Left cardiac atrium (tissue), 4 donors: ENCODE data around the gene SGMS1. TPM values are rescaled to one million over a fixed set of nuclear protein-coding genes. Genes with fewer than 3 reads are reported as not detected.
A peak's percentile ranks its signal among the peaks of the same experiment; 100 is the strongest.
"Not testable (repeated sequence)": the region's sequence is repeated elsewhere in the genome, so short reads cannot be mapped to it uniquely, and the experiment has no call there.

Source experiments
- ATAC-seq, 2 donors: fragments of 200-7000 bp; cut with Tn5 transposase; one replicate each; pipeline ENCODE4 v1.9.1; 2020; ENCODE audit warnings: mild to moderate bottlenecking in 2 of 2, moderate library complexity in 2 of 2
- DNase-seq: peaks from one replicate; pipeline ENCODE4 v3.0.0-alpha.2; 2020
- intact Hi-C, 2 donors: fragments of 100-400 bp; cut with DNase I; formaldehyde crosslinking; loops; one replicate each; pipeline versions ENCODE4 v1.14.1 to v1.15.1; 2022 to 2023
- total RNA-seq, 2 donors: library from RNA; stranded (reverse); fragmentation: NEBNext Ultra II Directional; extraction: Animal tissue kit (Norgen Biotek cat#: 25700); gene quantifications; one replicate each; pipeline ENCODE4 v1.2.1, GENCODE V29; 2021
- donor health status: DM: no; HTN: yes; CAD: no.
- donor health status: DM: no; HTN: yes; CAD: no; lungs with severe emphysema.
- donor health status: DM: yes; HTN: yes; CAD: no.
- donor health status: Dilated cardiomyopathy.

The SGMS1 gene
- total RNA-seq, 2 donors from 2014 or later: 22.4 to 24.4 TPM

DNA sequence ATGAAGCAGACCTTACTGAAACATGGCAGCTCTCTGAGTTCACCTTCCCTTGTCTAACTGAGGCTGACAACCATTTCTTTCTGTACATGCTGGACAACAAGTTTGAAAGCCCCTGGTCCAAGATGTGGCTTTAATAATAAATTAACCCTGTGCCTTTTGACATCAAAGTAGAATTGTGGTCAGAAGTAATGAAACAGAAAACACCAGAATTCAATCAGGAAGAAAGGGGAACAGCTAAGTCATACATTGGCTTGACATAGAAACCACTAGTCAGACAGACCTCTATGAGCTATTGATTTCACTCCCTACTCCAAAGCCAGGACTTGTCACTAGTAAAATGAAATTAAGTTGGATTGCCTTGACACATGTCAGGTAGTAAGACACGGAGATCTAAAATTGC lies 197.3 kb downstream of the SGMS1 start:
- no peak for ATAC-seq
- no peak for DNase-seq
- intact Hi-C loops: no loop called here

DNA sequence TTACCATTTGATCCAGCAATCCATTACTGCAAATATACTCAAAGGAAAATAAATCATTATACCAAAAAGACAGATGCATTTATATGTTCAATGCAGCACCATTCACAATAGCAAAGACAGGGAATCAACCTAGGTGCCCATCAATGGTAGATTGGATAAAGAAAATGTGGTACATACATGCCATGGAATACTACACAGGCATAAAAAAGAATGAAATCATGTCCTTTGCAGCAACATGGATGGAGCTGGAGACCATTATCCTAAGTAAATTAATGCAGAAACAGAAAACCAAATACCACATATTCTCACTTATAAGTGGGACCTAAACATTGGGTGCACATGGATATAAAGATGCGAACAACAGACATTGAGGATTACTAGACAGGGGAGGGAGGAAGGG lies 198.5 kb downstream of the SGMS1 start:
- ATAC-seq, intact Hi-C loops: not testable (repeated sequence)

DNA sequence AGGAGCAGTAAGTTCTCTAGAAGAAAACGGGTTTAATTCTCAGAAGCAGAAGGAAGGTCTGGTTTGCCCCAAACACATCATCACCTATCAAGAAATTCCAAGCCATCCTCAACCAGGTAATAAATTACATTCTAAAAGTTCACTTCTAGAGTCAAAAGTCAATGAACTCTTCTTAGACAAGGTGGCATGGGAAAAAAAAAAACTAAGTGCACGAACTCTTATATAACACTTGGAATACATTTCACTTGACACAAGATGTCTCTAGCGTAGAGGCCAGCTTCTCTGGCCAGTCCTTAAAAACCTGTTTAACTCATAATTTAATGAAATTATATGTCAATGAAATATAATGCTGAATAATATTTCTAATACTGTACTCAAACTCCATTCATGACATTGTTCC lies 200.3 kb downstream of the SGMS1 start:
- no peak for ATAC-seq
- intact Hi-C loops: loop anchor here in 1 of 2 donors (5.0 kb wide), 1 partner anchor 131 kb away; no protein-coding TSS in a partner anchor
- DNase-seq: no peak

More for the DNA sequence above, 198.5 kb downstream of the SGMS1 start:
- DNase-seq: not testable (repeated sequence)

DNA sequence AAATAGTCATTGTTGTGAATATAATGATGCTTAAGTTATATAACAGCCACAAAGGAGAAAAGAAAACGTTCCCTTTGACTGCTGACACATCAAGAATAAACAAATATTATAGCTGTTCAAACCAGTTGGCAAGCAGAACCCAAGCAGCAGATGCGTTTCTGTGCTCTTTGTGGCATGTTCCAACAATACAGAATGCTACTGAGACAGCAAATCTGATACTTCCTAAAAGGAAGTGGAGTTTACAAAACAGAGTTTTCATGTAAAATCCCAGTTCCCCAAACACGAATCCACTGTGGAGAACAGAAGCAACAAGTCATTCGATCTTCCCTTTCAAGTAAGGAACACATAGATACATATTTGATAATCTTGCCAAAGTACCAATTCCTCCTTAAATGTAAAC lies 201.5 kb downstream of the SGMS1 start:
- ATAC-seq (no peak), DNase-seq (no peak)
- intact Hi-C loops: loop anchor here in 1 of 2 donors (5.0 kb wide), 1 partner anchor 130 kb away; no protein-coding TSS in a partner anchor

DNA sequence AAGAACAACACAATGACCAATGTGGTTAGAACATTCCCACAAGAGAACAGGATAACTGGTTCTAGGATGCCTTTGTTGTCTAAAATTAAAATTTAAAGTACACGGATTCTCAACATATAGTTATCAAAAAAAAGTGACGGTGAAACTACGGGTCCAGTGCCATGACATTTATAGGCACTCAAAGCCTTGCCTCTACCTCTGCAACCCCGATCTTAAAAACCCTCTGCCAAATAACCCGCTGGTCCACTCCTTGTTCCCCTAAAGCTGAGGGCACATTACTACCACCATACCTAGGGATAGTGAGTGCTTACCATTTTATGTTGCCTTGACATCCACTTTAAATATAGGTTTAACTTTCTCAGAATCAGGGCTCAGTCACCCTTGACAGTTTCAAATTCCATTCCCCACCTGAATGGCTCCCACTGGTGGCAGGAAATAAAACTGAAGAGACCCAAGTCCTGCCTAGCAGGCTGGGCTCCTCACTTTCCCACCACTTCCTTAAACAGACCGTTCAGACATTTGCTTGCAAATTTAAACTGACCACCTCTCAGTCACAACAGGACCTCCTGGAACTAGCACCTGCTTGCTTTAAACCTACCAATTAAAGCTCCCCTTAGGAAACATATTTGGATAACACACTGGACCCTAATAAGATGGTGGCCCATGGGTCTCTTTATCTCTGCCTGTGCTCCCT lies 202.6 kb downstream of the SGMS1 start:
- intact Hi-C loops: loop anchor here in 1 of 2 donors (5.0 kb wide), 1 partner anchor 129 kb away; no protein-coding TSS in a partner anchor
- DNase-seq: no peak
- ATAC-seq: peak in 1 of 2 donors; percentile 11

DNA sequence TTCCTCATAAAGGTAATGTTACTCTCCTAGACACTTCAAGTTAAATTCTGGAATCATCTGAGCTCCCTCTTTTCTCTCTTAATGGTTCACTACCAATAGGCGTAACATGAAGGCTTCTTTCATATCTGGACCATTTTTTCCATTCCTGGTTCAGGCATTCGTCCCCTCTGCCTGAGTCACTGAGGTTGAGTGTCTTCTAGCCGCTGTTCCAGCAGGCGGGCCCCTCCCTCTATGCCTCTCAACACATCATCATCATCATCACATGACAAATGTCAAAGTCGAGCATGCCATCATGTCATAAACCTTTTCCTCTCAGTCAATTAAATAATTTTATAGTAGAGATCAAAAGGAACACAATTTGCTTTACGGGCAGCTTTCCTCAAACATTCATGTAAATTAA lies 203.6 kb downstream of the SGMS1 start:
- intact Hi-C loops: loop anchor here in 1 of 2 donors (5.0 kb wide), 1 partner anchor 128 kb away; no protein-coding TSS in a partner anchor

DNA sequence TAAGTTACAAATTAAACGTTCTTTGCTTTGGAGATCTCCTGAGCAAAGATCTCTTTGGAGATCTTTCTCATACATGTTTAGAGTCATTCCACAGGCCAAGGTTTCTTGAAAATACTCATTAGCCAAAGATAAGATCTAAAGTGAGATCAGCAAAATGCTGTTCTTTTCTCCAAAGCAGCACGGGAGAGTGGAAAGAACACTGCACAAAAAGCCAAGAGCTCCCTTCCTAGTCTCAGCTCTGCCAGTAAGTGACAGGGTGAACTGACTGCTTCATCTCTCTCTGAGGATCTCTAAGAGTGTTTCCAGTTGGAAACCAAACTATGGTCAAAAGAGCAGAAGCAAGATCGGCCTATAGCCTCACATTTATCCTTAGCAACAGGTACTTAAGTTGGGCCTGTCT lies 204.0 kb downstream of the SGMS1 start:
- no peak for ATAC-seq
- no peak for DNase-seq
- intact Hi-C loops: loop anchor here (5.0 to 10.0 kb wide), 3 partner anchors 105 to 203 kb away; partner anchors contain the start of gene SGMS1 (in 1 of the 2)

More for the DNA sequence above, 203.6 kb downstream of the SGMS1 start:
- no peak for ATAC-seq
- DNase-seq: no peak

DNA sequence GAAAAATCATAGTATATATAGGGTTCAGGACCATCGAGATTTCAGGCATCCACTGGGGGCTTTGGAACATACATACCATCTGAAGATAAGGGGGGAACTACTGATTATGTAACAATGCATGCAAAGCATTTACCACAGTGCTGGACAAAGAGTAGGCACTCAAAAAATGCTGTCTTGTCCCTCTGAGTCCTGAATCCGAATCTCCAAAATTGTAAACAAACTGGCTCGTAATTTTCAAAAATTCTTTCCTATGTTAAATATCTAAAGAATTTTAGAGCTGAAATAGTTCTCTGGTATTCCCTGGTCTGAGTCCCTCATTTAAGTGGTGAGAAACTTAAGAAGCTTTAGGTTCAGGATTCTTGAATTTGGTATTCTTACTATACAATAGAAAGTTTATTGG lies 204.7 kb downstream of the SGMS1 start:
- DNase-seq (no peak), ATAC-seq (no peak)
- intact Hi-C loops: loop anchor here in 1 of 2 donors (5.0 to 10.0 kb wide), 2 partner anchors 104 to 203 kb away; partner anchors contain the start of gene SGMS1

DNA sequence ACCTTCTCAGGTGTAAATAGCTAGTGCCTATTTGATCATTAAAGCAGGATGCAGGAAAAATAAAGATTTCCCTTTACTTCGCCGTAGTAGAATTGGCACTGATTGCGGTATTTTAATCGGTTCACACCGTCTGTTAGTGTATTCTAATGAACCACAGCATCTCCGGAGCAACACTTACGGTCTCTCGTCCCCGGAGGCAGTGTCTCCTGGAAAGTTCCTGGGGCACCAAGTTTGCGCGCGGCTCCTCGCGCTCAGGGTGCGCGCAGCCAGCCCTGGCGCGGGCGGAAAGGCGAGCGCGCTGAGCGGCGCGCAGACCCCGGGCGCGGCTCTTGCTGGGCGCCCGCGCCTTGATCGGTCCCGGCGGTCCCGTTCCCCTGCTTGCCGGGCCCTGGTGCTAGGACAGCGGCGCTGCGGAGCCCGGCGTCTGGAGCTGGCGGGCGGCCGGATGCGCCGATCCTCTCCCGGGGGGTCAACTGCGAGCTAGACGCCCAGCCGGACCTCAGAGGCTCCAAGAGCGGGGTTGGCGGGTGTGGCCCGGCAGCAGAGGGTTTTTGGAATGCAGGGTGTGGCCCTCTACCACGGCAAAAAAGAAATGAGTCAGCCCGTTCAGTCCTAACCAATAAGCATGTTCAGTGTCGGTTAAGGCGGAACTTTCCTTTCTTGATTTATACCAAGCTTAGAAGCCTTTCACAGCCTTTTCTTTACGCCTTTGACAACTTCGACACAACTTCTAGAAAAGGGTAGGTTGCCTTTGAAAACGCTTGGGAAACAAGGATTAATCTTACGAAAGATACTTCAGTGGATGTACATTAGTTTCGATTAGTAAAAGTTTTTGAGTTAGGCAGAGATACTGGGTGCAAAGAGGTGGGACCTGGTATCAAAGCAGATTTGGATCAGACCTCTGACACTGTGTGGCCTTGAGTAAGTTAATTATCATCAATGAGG lies 205.6 kb downstream of the SGMS1 start:
- DNase-seq (peak; percentile 84), ATAC-seq (peak; percentile 86 to 98)
- intact Hi-C loops: loop anchor here (2.0 to 10.0 kb wide), 3 partner anchors 103 to 205 kb away; partner anchors contain the start of gene SGMS1 (in 2 of the 2)

DNA sequence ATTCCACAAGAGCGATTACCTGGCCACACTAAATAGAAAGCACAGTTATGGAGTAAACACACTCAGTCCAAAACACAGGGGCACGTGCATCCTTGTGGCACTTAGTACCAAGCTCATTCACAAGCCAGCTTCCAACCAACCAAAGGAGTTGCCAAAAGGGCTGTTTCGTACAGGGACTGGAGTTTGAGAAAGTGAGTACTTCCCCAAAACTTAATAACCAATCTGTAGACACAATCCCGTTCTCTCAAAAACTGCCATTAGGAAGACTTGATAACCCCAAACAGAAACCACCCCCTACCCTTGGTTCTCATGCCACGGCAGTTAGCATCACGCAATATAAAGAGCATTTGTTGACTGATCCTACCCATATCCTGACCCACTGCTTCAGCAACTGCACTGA lies 206.3 kb downstream of the SGMS1 start:
- no peak for DNase-seq
- intact Hi-C loops: loop anchor here (2.0 to 10.0 kb wide), 3 partner anchors 103 to 205 kb away; partner anchors contain the start of gene SGMS1 (in 2 of the 2)
- peak; percentile 17 to 33 for ATAC-seq

DNA sequence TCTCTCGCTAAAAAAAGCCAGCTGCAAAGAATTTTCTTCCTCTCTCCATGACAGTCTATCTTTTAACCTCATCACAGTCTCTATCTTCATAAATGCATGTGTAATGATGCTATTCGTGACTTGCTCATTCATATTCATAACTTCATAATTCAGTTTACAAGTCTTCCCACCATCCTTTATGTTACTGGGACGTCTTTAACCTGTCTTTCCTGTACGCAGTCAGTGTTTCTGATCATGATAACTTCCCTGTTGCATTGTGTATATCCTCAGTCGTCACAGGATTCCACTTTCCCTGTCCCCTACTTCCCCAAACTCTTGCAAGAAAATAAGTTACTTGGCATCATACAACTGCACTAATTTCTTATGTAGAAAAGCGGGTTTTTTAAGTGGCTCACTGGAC lies 206.9 kb downstream of the SGMS1 start:
- no peak for ATAC-seq

DNA sequence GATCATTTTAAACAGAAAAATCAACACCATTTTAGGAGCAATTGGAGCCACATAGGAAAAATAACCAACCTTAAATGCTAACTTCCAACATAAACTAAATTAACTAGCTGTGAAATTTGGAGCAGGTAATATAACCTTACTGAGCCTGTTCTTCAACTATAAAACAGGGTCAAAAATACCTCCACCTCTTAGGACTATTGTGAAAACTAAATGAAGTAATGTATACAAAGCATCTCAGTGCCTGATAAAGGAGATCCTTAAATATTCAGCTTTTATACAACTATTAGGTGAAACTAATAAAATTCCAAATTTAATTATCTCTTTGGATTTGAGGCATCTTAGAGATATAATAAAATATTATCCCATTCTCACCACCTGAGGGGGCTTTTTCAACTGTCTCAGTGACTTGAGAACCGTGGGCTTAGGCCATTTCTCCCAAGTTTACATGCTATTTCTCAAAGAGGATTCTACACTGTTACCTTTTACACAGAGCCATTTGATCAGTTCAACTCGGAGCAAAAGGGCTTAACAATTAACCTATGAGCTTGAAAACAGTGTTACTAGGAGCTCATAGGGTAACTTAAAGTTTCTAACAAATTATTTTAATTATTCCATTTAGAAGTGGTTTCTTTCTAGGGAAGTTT lies 207.5 kb downstream of the SGMS1 start:
- intact Hi-C loops: loop anchor here (2.0 to 10.0 kb wide), 3 partner anchors 102 to 206 kb away; partner anchors contain the start of gene SGMS1 (in 2 of the 2)
- DNase-seq (no peak), ATAC-seq (no peak)

More for the DNA sequence above, 206.9 kb downstream of the SGMS1 start:
- intact Hi-C loops: loop anchor here (2.0 to 10.0 kb wide), 3 partner anchors 102 to 206 kb away; partner anchors contain the start of gene SGMS1 (in 2 of the 2)
- DNase-seq: no peak

DNA sequence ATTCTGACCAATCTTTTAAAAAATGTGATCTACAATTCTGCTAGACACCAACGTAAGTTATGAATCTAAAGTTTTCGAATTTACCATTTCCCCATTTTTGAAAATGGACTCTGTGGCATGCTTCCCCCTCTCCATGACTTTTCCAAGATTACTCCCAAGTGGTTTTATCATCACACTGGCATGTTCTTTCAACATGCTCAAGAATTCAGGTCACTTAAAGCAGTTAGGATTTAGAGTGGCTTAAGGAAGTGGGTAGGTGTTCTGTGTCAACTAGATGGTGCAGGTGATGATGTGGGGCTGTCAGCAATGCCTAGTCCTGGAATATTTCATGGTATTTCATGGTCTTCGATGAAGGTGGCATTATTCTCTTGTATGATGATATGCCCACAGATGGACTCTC lies 208.5 kb downstream of the SGMS1 start:
- no peak for ATAC-seq
- intact Hi-C loops: loop anchor here in 1 of 2 donors (5.0 to 10.0 kb wide), 2 partner anchors 100 to 207 kb away; partner anchors contain the start of gene SGMS1

DNA sequence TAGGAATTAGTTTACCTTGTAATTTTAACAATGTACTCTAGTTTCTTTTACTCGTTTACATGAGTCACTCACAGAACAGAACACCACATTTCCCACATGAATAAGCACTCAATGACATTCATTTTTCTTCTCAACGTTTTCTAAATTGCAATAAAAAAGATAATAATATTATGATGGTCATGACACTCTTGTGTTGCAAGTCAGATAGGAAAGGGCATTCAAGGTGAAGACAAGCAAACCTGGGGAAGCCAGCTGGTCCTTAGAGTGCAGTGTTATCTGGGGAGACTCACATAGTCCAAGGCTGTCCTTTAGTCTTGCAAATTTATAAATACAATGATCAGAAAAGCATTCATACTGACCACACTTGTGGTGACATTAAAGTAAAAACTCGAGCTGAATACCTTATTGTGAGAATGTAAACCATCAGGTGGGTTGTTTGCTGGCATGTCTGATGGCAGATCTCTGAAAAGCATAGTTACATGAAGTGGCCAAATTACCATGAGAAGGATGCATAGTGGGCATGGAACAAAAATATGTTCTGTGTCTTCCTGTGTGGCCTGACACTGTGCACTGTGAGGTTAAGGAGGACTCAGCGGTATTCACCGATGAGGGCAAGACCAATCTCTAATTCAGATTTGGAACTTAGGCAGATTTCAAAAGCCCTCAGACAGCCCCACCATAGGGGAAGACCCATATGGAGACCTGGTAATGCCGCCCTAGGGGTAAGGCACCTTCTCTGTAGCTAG lies 213.5 kb downstream of the SGMS1 start:
- intact Hi-C loops: loop anchor here in 1 of 2 donors (10.0 kb wide), 1 partner anchor 95 kb away; no protein-coding TSS in a partner anchor
- DNase-seq (no peak), ATAC-seq (peak in 1 of 2 donors; percentile 24)

More for the DNA sequence above, 208.5 kb downstream of the SGMS1 start:
- no peak for DNase-seq

DNA sequence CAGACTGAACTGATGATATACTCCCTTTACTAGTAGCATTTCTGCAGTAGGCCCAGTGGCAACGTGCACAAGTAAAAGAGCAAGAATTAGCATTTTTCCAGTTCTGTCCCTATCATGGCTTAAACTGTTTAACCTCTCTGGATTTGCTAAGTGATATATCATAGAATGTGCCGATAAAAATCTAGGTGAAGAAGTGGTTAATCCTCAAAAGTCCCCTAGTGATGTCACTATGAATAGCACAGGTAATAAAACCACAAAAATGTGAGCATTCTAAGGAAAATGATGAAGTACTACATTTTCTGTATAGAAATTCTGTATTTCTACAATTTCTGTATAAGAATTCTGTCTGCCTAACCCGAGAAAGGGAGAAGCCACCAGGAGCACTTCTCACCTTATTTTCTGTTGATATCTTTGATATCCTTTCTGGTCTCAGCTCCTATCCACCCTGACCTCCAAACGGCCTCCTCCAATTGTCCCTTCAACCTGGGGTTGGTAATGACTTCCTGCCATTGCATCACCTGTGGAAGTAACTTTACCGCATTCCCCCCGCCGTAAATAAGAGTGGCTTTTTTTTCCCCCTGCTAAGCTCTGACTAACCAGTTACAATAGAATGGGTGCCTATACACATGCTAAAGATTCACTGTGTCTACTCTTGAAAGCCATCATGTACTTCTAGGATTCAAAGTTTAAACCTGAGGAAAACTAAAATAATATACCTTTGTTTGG lies 216.5 kb downstream of the SGMS1 start:
- DNase-seq (no peak), ATAC-seq (no peak)
- intact Hi-C loops: no loop called here

DNA sequence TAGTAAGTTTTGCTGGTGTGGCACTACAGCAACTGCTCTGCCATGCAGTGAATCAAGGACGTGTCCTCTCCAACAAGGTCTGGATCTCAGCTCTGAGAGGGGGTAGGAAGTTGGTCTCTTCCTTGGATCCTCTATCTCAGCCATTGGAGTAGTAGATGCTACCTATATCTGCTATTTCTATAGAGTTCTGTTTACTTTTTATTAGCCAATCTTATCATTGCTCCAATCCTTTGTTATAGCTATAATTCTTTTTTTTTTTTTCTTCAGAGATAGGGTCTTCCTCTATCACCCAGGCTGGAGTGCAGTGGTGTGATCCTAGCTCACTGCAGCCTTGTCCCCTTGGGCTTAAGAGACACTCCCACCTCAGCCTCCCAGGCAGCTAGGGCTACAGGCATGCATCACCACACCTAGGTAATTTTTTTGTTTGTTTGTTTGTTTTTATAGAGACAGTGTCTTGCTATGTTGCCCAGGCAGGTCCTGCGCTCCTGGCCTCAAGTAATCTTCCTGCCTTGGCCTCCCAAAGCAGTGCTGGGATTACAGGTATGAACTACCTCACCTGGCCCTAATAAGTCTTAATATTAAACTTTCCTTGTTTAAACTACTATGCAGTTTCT lies 217.2 kb downstream of the SGMS1 start:
- intact Hi-C loops: no loop called here
- DNase-seq (no peak), ATAC-seq (no peak)

DNA sequence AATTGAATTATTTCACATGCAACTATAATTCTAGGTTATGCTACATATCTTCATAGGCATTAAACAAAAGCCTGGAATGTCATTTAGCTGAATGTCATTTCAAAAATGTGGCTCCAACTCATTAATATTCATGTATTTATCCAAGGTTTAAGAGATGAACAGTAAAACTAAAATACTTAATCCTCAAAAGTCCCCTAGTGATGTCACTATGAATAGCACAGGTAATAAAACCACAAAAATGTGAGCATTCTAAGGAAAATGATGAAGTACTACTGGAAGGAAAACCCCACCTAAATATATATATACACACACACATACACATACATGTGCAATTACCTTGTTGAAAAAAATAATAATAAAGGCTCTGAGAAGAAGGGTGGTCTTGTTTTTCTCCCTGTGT lies 218.0 kb downstream of the SGMS1 start:
- intact Hi-C loops: no loop called here
- ATAC-seq: no peak

More for the DNA sequence above, 218.0 kb downstream of the SGMS1 start:
- no peak for DNase-seq
